KMS-11 (cell line): ENCODE data around the gene OR5K4.

Experiments
- H2AFZ ChIP-seq: fragments of 200-600 bp; sonication (generic); 2 replicates; pipeline ENCODE4 v1.6.1; 2016; ENCODE audit warnings: antibody characterized with exemption, mixed run types, low read depth
- H3K27ac ChIP-seq: fragments of 200-600 bp; sonication (generic); 2 replicates; pipeline ENCODE4 v1.6.1; 2016; ENCODE audit warnings: mild to moderate bottlenecking, mixed run types
- H3K27me3 ChIP-seq: fragments of 200-600 bp; sonication (generic); 2 replicates; pipeline ENCODE4 v1.6.1; 2017; ENCODE audit warnings: mild to moderate bottlenecking, low read depth, mixed run types, moderate library complexity; ENCODE audit not compliant: insufficient read depth
- H3K36me3 ChIP-seq: fragments of 200-600 bp; sonication (generic); 2 replicates; pipeline ENCODE4 v1.6.1; 2017; ENCODE audit warnings: mild to moderate bottlenecking, mixed run types; ENCODE audit not compliant: insufficient read depth
- H3K4me1 ChIP-seq: fragments of 200-600 bp; sonication (generic); 2 replicates; pipeline ENCODE4 v1.6.1; 2016; ENCODE audit warnings: mild to moderate bottlenecking, low read depth, mixed run types; ENCODE audit not compliant: poor library complexity, severe bottlenecking
- H3K4me2 ChIP-seq: fragments of 200-600 bp; sonication (generic); 2 replicates; pipeline ENCODE4 v1.7.0; 2016; ENCODE audit warnings: mild to moderate bottlenecking, mixed run types
- H3K4me3 ChIP-seq: fragments of 200-600 bp; sonication (generic); IDR thresholded peaks from 2 replicates; pipeline ENCODE4 v1.6.1; 2017; ENCODE audit warnings: low read depth, low read length, mixed read lengths; ENCODE audit not compliant: insufficient read depth
- H3K79me2 ChIP-seq: fragments of 200-600 bp; sonication (generic); 2 replicates; pipeline ENCODE4 v1.6.1; 2016; ENCODE audit warnings: low read depth, mixed run types; ENCODE audit not compliant: insufficient read depth
- H3K9ac ChIP-seq: fragments of 200-600 bp; sonication (generic); 2 replicates; pipeline ENCODE4 v1.6.1; 2016; ENCODE audit warnings: mild to moderate bottlenecking, mixed run types
- H4K20me1 ChIP-seq: fragments of 200-600 bp; sonication (generic); 2 replicates; pipeline ENCODE4 v1.6.1; 2016; ENCODE audit warnings: mild to moderate bottlenecking, mixed run types; ENCODE audit not compliant: insufficient read depth
- TF ChIP-seq, protein P1 (sequence below): fragments of 200-600 bp; sonication (generic); conservative IDR thresholded peaks from 2 replicates; pipeline ENCODE4 v1.6.1; 2017; ENCODE audit warnings: low read depth, mild to moderate bottlenecking, antibody characterized with exemption, low read length, moderate library complexity, mixed read lengths

Gene OR5K4, protein sequence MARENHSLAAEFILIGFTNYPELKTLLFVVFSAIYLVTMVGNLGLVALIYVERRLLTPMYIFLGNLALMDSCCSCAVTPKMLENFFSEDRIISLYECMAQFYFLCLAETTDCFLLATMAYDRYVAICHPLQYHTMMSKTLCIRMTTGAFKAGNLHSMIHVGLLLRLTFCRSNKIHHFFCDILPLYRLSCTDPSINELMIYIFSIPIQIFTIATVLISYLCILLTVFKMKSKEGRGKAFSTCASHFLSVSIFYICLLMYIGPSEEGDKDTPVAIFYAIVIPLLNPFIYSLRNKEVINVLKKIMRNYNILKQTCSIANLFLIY

DNA sequence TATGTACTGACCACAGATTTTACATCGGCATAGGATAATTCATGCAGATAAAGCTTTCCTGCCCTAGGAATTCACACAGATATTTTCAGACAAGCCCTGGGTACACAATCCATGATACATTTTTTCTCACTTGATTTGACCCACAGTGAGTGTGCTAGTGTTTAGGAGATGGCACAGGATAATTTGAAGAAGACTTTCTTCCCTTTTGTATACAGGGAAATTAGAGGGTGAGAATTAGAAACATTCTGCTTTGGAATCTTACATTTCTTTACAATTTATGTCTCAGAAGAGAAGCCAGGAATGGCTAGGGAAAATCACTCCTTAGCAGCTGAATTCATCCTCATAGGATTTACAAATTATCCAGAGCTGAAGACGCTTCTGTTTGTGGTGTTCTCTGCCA, at the start of gene OR5K4:
TSS of gene OR5K4 (plus strand) at position 301 of the 400 bp plus-strand sequence. CDS start at position 301, 0 bp downstream.
- Histone ChIP-seq H3K4me1 (no peaks in the 10 kb centered on the region), H3K4me2 (no peak within 1 kb of the TSS), H3K27me3 (no peaks in the 10 kb centered on the region), H3K79me2 (no peaks in the 10 kb centered on the region), H3K36me3 (no peaks in the 10 kb centered on the region), H2AFZ (no peak within 1 kb of the TSS), H4K20me1 (no peaks in the 10 kb centered on the region), H3K9ac (no peak within 1 kb of the TSS), H3K4me3 (no peak within 1 kb of the TSS), H3K27ac (no peak within 1 kb of the TSS)
- TF ChIP-seq, protein P1, sequence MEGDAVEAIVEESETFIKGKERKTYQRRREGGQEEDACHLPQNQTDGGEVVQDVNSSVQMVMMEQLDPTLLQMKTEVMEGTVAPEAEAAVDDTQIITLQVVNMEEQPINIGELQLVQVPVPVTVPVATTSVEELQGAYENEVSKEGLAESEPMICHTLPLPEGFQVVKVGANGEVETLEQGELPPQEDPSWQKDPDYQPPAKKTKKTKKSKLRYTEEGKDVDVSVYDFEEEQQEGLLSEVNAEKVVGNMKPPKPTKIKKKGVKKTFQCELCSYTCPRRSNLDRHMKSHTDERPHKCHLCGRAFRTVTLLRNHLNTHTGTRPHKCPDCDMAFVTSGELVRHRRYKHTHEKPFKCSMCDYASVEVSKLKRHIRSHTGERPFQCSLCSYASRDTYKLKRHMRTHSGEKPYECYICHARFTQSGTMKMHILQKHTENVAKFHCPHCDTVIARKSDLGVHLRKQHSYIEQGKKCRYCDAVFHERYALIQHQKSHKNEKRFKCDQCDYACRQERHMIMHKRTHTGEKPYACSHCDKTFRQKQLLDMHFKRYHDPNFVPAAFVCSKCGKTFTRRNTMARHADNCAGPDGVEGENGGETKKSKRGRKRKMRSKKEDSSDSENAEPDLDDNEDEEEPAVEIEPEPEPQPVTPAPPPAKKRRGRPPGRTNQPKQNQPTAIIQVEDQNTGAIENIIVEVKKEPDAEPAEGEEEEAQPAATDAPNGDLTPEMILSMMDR, result no peak

DNA sequence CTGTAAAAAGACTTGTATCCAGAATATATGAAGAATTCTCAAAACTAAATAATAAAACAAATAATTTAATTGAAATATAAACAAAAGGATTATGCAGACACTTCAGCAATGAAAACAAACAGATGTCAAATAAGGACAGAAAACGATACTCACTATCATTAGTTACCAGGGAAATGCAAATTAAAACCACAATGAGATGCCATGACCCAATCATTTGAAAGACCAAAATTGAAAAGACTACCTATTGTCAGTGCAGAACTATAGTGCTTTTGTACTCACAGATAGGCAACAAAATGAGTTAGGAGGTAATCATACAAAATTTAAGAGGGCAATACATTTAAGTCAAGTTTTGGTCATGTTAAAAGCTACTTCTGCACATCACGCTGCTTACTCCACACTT, 31.6 kb upstream of the OR5K4 start:
- H3K79me2 ChIP-seq, result no peaks in the 10 kb centered on the region
- H3K27ac ChIP-seq, result no peak overlapping the region
- no peaks in the 10 kb centered on the region for H3K36me3 ChIP-seq
- H3K27me3 ChIP-seq, result no peaks in the 10 kb centered on the region
- no peaks in the 10 kb centered on the region for H3K4me1 ChIP-seq
- H3K4me3 ChIP-seq, result no peak overlapping the region
- H3K4me2 ChIP-seq, result no peak overlapping the region
- no peak overlapping the region for H3K9ac ChIP-seq
- no peak overlapping the region for H2AFZ ChIP-seq
- TF ChIP-seq, protein P1, result no peak
- H4K20me1 ChIP-seq, result no peaks in the 10 kb centered on the region

DNA sequence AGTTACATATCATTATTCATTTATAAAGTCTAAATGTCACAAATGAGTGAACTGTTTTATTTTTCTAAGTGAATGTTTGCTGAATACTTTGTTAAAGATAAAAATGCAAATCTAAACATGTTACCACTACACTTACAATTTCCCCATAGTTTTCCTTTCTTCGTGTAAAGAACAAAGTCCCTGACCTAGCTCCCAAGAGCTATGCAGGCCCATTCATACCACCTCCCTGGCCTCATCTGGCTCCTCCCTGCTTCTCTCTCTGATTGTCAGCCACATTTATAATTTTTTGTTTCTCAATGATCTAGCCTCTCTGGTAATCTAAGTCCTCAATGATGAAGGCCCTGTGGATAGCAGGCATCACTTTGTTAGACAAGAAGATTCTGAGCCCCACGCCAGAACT, 31.0 kb upstream of the OR5K4 start:
- TF ChIP-seq, protein P1, result no peak
- Histone ChIP-seq H3K79me2 (no peaks in the 10 kb centered on the region), H3K4me1 (no peaks in the 10 kb centered on the region), H3K27ac (no peak overlapping the region), H2AFZ (no peak overlapping the region), H3K36me3 (no peaks in the 10 kb centered on the region), H3K9ac (no peak overlapping the region), H4K20me1 (no peaks in the 10 kb centered on the region), H3K27me3 (no peaks in the 10 kb centered on the region), H3K4me2 (no peak overlapping the region), H3K4me3 (no peak overlapping the region)

DNA sequence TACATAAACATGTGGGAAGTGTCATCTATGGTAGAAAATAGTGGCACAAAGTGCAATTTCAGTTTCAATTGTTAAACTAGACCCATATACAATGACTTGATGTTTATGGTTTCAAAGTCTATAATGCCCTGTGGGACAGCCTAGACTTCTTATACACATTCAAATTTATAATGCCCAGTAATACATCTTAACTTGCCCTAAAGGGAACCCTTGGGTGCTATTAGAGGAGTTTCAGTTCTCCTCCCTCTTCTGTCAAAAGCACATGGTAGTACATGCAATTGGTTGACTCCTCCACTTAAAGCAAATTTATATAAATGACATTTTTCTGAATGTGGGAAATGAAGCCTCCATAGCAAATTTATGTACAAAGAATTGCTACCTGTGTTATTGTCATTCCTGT, 30.2 kb upstream of the OR5K4 start:
- H3K27ac ChIP-seq, result no peak overlapping the region
- H3K4me3 ChIP-seq, result no peak overlapping the region
- no peaks in the 10 kb centered on the region for H3K4me1 ChIP-seq
- no peaks in the 10 kb centered on the region for H3K36me3 ChIP-seq
- H3K4me2 ChIP-seq, result no peak overlapping the region
- TF ChIP-seq, protein P1, result no peak
- no peak overlapping the region for H2AFZ ChIP-seq
- no peaks in the 10 kb centered on the region for H3K79me2 ChIP-seq
- H3K27me3 ChIP-seq, result no peaks in the 10 kb centered on the region
- H4K20me1 ChIP-seq, result no peaks in the 10 kb centered on the region
- no peak overlapping the region for H3K9ac ChIP-seq
